Lung (tissue), 12 donors: ENCODE data around the gene RAB3C. TPM values are rescaled to one million over a fixed set of nuclear protein-coding genes. Genes with fewer than 3 reads are reported as not detected.

ENCODE experiments used
- ATAC-seq: fragments of 200-7000 bp; cut with Tn5 transposase; one replicate; pipeline ENCODE4 v1.9.1; 2020; ENCODE audit warnings: moderate number of reproducible peaks; ENCODE audit not compliant: insufficient read depth, low FRiP score
- DNase-seq, 3 donors: peaks; one replicate each; pipeline ENCODE4 v3.0.0-alpha.2; 2013 to 2017
- H3K27ac ChIP-seq, 2 donors: one replicate each; pipeline ENCODE4 v1.5.1; 2013; ENCODE audit warnings: mild to moderate bottlenecking in 2 of 2, moderate library complexity in 2 of 2, control low read depth in 1 of 2, inconsistent platforms in 1 of 2, low read depth in 1 of 2, low read length in 1 of 2
- H3K27me3 ChIP-seq, 3 donors: one replicate each; pipeline ENCODE4 v1.5.1; 2013; ENCODE audit warnings: low read length in 2 of 3; ENCODE audit not compliant: control insufficient read depth in 3 of 3, insufficient read depth in 3 of 3
- H3K36me3 ChIP-seq, 4 donors: one replicate each; pipeline ENCODE4 v1.5.1; 2013; ENCODE audit warnings: low read length in 4 of 4, mild to moderate bottlenecking in 1 of 4, moderate library complexity in 1 of 4; ENCODE audit not compliant: control insufficient read depth in 4 of 4, insufficient read depth in 4 of 4
- H3K4me1 ChIP-seq, 5 donors: one replicate each; pipeline ENCODE4 v1.5.1; 2013; ENCODE audit warnings: low read length in 5 of 5, mild to moderate bottlenecking in 2 of 5, moderate library complexity in 1 of 5; ENCODE audit not compliant: control insufficient read depth in 5 of 5, insufficient read depth in 5 of 5
- H3K4me3 ChIP-seq: one replicate; pipeline ENCODE4 v1.5.1; 2013; ENCODE audit warnings: mild to moderate bottlenecking, control low read depth, moderate library complexity
- H3K9ac ChIP-seq, 2 donors: one replicate each; pipeline ENCODE4 v1.5.1; 2013; ENCODE audit warnings: low read length in 2 of 2, control low read depth in 1 of 2; ENCODE audit not compliant: insufficient read depth in 1 of 2
- H3K9me3 ChIP-seq, 4 donors: one replicate each; pipeline ENCODE4 v1.5.1; 2013; ENCODE audit warnings: low read length in 3 of 4, mild to moderate bottlenecking in 1 of 4, moderate library complexity in 1 of 4; ENCODE audit not compliant: control insufficient read depth in 4 of 4, insufficient read depth in 3 of 4
- CTCF ChIP-seq: IDR thresholded peaks from 2 replicates; pipeline ENCODE4 v1.5.1; 2012; ENCODE audit warnings: mild to moderate bottlenecking; ENCODE audit errors: control extremely low read depth, extremely low read depth
- WGBS, 2 donors: extraction: QIAGEN DNeasy Blood & Tissue Kit; methylation state at CpG; one replicate each; pipeline ENCODE4 v1.1.7; 2013; 5-methylcytosine and 5-hydroxymethylcytosine counted together
- polyA plus RNA-seq, 2 donors: library from polyadenylated mRNA; stranded (reverse); fragments of 200-250 nt; gene quantifications; one replicate each; pipeline ENCODE4 v1.2.1, GENCODE V29; 2013
- total RNA-seq, 2 donors: library from RNA; depleted of rRNA in 1 of 2; stranded (reverse); fragments of >200 nt in 1 of 2; gene quantifications; one replicate each; pipeline ENCODE4 v1.2.1, GENCODE V29; 2014 to 2021
- donor health status: control.
- donor health status: control.
- donor health status: Bipolar disorder and iron deficiency.
- donor health status: healthy.
- donor health status: DM: yes; HTN: yes; CAD: no.

RAB3C gene
- total and polyA plus RNA-seq, 4 donors = 0.35 to 1.1 (median 0.86) TPM

DNA sequence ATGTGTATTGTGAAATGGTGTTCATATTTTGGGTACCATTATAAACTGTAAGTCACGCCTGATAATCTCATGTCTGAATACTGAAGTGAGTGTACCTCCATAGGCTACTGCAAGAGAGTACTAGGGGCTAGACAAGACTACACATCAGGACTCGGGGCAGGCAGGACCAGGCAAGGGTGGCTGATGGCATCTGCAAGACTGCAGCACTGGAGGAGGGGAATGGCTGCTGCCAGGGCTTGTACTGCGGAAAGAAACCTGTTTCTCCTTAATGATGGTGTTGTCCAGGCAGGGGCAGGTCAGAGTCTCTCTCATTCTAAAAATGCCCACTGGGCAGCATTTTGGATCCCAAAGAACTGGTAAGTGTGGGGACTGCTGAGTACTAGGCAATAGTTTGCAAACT lies 172.5 kb downstream of the RAB3C start:
- H3K27me3 ChIP-seq = no peaks in the 10 kb centered on the region
- no peak for TF ChIP-seq CTCF
- H3K4me3 ChIP-seq = no peak overlapping the region
- peaks cover 0 to 37% (median 7%) of the 10 kb centered on the region in 5 donors for H3K4me1 ChIP-seq
- no peak for DNase-seq
- H3K36me3 ChIP-seq = no peaks in the 10 kb centered on the region
- ATAC-seq = no peak
- WGBS, 2 donors = 88 to 94% methylated on average over 3 of the region's 3 CpGs
- no peak overlapping the region for H3K9ac ChIP-seq
- no peaks in the 10 kb centered on the region for H3K9me3 ChIP-seq
- no peak overlapping the region for H3K27ac ChIP-seq

DNA sequence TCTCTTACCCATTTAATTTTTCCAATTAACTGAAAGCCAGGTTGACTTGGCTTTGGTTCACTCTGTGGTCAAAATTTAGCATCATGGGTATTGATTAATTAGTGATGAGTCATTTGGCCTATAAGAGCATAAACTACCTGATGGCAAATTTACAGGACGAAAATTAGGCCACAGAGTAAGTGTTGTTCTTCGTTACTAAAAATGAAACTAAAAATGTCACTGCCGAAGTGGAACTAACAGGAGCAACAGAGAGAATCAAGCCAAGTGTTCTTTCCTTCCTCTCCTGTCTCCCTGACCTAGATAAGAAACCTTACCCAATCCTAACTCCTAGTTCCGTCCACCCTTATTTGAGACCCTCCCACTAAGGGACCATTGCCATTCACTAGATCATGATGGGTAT lies 176.9 kb downstream of the RAB3C start:
- H3K27me3 ChIP-seq = no peaks in the 10 kb centered on the region
- WGBS, 2 donors = 12 to 14% methylated on average over 4 of the region's 4 CpGs
- no peaks in the 10 kb centered on the region for H3K36me3 ChIP-seq
- no peak for TF ChIP-seq CTCF
- H3K9ac ChIP-seq = no peak overlapping the region
- DNase-seq = no peak
- peaks cover 0 to 10% (median 3%) of the 10 kb centered on the region in 5 donors for H3K4me1 ChIP-seq
- no peak overlapping the region for H3K27ac ChIP-seq
- H3K4me3 ChIP-seq = no peak overlapping the region
- no peaks in the 10 kb centered on the region for H3K9me3 ChIP-seq
- ATAC-seq = no peak

DNA sequence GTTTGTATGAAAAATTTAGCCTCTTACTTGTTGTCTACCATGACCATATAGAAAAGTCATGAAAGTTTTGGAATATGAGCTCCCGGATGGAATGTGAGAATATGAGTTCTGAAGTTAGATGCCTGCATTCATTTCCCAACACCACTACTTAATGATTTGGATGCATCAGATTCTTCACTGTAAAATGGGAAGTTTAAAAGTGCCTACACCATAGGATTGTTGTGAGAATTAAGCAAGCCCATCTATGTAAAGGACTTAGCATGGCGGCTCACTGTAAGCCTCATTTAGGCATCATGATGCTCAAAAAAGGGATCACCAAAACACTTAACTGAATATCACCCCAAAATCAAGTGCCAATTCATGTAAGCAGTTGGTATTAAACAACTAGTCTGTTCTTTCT lies 177.3 kb downstream of the RAB3C start:
- H3K9ac ChIP-seq = no peak overlapping the region
- no peaks in the 10 kb centered on the region for H3K9me3 ChIP-seq
- H3K4me3 ChIP-seq = no peak overlapping the region
- WGBS, 2 donors = 78 to 83% methylated on average over 2 of the region's 2 CpGs
- H3K36me3 ChIP-seq = no peaks in the 10 kb centered on the region
- H3K27me3 ChIP-seq = no peaks in the 10 kb centered on the region
- TF ChIP-seq CTCF = no peak
- no peak overlapping the region for H3K27ac ChIP-seq
- H3K4me1 ChIP-seq = peaks cover 0 to 6% (median 3%) of the 10 kb centered on the region in 5 donors
- DNase-seq = no peak
- no peak for ATAC-seq

- peaks cover 0 to 6% (median 3%) of the 10 kb centered on the region in 5 donors for H3K4me1 ChIP-seq
- no peaks in the 10 kb centered on the region for H3K36me3 ChIP-seq
- TF ChIP-seq CTCF = no peak
- no peak for ATAC-seq
- no peaks in the 10 kb centered on the region for H3K27me3 ChIP-seq
- no peak for DNase-seq
- no peak overlapping the region for H3K27ac ChIP-seq
- H3K9ac ChIP-seq = no peak overlapping the region
- H3K4me3 ChIP-seq = no peak overlapping the region
- H3K9me3 ChIP-seq = no peaks in the 10 kb centered on the region
These were observed 178.5 kb downstream of the RAB3C start for GRCh38 chr5:58761407-58761806.
